HL-60 (cell line): ENCODE results near the gene LXN.

ENCODE experiments used
- DNase-seq, 2 experiments: peaks; one replicate each; pipeline ENCODE4 v3.0.0-alpha.2; 2010 to 2020; ENCODE audit warnings: low read depth in 1 of 2, low spot score in 1 of 2
- H3K27ac ChIP-seq: fragments of 250-450 bp; sonication (Bioruptor Pico); replicated peaks from 2 replicates; pipeline ENCODE4 v1.5.1; 2020; ENCODE audit warnings: mild to moderate bottlenecking, moderate library complexity
- H3K27me3 ChIP-seq: fragments of 250-450 bp; sonication (Bioruptor Pico); 2 replicates; pipeline ENCODE4 v1.5.1; 2021; ENCODE audit warnings: mild to moderate bottlenecking, moderate library complexity; ENCODE audit not compliant: insufficient read depth, poor library complexity, severe bottlenecking
- H3K4me3 ChIP-seq: replicated peaks from 2 replicates; pipeline ENCODE4 v1.5.1; 2011; ENCODE audit warnings: mild to moderate bottlenecking, control low read depth, low read length; ENCODE audit not compliant: insufficient read depth
- CTCF ChIP-seq: IDR thresholded peaks from one replicate; pipeline ENCODE4 v1.5.1; 2011; ENCODE audit warnings: low read length, control low read depth, inconsistent platforms; ENCODE audit not compliant: insufficient read depth
- GABPA ChIP-seq: IDR thresholded peaks from 2 replicates; pipeline ENCODE4 v1.6.1; 2012; ENCODE audit warnings: low read depth
- POLR2AphosphoS5 ChIP-seq: IDR thresholded peaks from 2 replicates; pipeline ENCODE4 v1.6.1; 2012; ENCODE audit warnings: low read depth
- REST ChIP-seq: IDR thresholded peaks from 2 replicates; pipeline ENCODE4 v1.6.1; 2012; ENCODE audit warnings: low read depth; ENCODE audit not compliant: insufficient replicate concordance
- SPI1 ChIP-seq: IDR thresholded peaks from 2 replicates; pipeline ENCODE4 v1.6.1; 2012; ENCODE audit warnings: low read depth, mild to moderate bottlenecking, borderline replicate concordance

Gene LXN

GRCh38 chr3:158659454-158660237 is 12.8 kb downstream of the LXN start:
- TF ChIP-seq SPI1: no peak
- TF ChIP-seq REST: no peak
- peak; percentile 63 for TF ChIP-seq CTCF
- TF ChIP-seq POLR2AphosphoS5: no peak
- no peak for TF ChIP-seq GABPA
- Histone ChIP-seq H3K4me3 (no peak overlapping the region), H3K27me3 (no peaks in the 10 kb centered on the region), H3K27ac (no peak overlapping the region)
- peak in 1 of 2 experiments; percentile 69 for DNase-seq

GRCh38 chr3:158658889-158659288 is 13.6 kb downstream of the LXN start:
- no peak for DNase-seq
- TF ChIP-seq GABPA (no peak), REST (no peak), SPI1 (no peak), CTCF (no peak), POLR2AphosphoS5 (no peak)
- Histone ChIP-seq H3K27ac (no peak overlapping the region), H3K27me3 (no peaks in the 10 kb centered on the region), H3K4me3 (no peak overlapping the region)

- Histone ChIP-seq H3K27ac (no peak overlapping the region), H3K27me3 (no peaks in the 10 kb centered on the region), H3K4me3 (no peak overlapping the region)
- DNase-seq: no peak
- TF ChIP-seq GABPA: no peak
- no peak for TF ChIP-seq CTCF
- TF ChIP-seq REST: no peak
- TF ChIP-seq SPI1: no peak
- no peak for TF ChIP-seq POLR2AphosphoS5
These were observed 20.0 kb downstream of the LXN start for GRCh38 chr3:158652463-158652862.
